H1 (cell line): ENCODE results near the gene CEACAM7. TPM values are rescaled to one million over a fixed set of nuclear protein-coding genes. Genes with fewer than 3 reads are reported as not detected.

Experiments used
- CTCF ChIA-PET: fragments of 300-600 bp; sonication (Branson Sonifier 250); formaldehyde crosslinking; loops from one replicate; lab custom pipeline; 2021; ENCODE audit not compliant: partially characterized antibody; lab: Charles Lee
- POLR2A ChIA-PET: fragments of 300-600 bp; sonication (Branson Sonifier 250); formaldehyde crosslinking; loops from one replicate; lab custom pipeline; 2021; ENCODE audit warnings: inconsistent platforms; ENCODE audit not compliant: partially characterized antibody; lab: Charles Lee
- DNase-seq, 2 experiments: peaks; one replicate each; pipeline versions ENCODE4 v3.0.0 to v3.0.0-alpha.2; 2010 to 2022; ENCODE audit warnings: low spot score in 2 of 2, low read depth in 1 of 2, mixed read lengths in 1 of 2
- FAIRE-seq: peaks from 2 replicates; lab custom pipeline; 2011; peaks lifted over from hg19 to GRCh38; lab: Jason Lieb, UNC
- H2AFZ ChIP-seq: 2 replicates; pipeline ENCODE4 v1.8.1; 2012; ENCODE audit warnings: low read length, inconsistent platforms
- H2AK5ac ChIP-seq: 2 replicates; pipeline ENCODE4 v1.6.1; 2013; ENCODE audit warnings: low read depth, low read length
- H2BK120ac ChIP-seq: replicated peaks from 2 replicates; pipeline ENCODE3; 2013; ENCODE audit warnings: low read depth, low read length, inconsistent platforms
- H2BK12ac ChIP-seq: 2 replicates; pipeline ENCODE4 v1.6.1; 2013; ENCODE audit warnings: low read depth, low read length
- H2BK15ac ChIP-seq: 2 replicates; pipeline ENCODE4 v1.6.1; 2013; ENCODE audit warnings: low read length
- H2BK20ac ChIP-seq: 2 replicates; pipeline ENCODE4 v1.6.1; 2013; ENCODE audit warnings: low read length
- H2BK5ac ChIP-seq: 2 replicates; pipeline ENCODE4 v1.6.1; 2013; ENCODE audit warnings: low read depth, low read length
- H3K14ac ChIP-seq: 2 replicates; pipeline ENCODE4 v1.6.1; 2013; ENCODE audit warnings: inconsistent platforms; ENCODE audit not compliant: insufficient read length
- H3K18ac ChIP-seq: 2 replicates; pipeline ENCODE4 v1.6.1; 2013; ENCODE audit warnings: low read length; ENCODE audit errors: extremely low read depth
- H3K23ac ChIP-seq: 2 replicates; pipeline ENCODE4 v1.6.1; 2013; ENCODE audit warnings: inconsistent platforms; ENCODE audit not compliant: insufficient read length
- H3K23me2 ChIP-seq: 2 replicates; pipeline ENCODE4 v1.6.1; 2013; ENCODE audit warnings: low read depth, low read length
- H3K27ac ChIP-seq: 2 replicates; pipeline ENCODE4 v1.6.1; 2011; ENCODE audit warnings: low read depth, low read length, inconsistent platforms
- H3K27me3 ChIP-seq, 4 experiments: replicated peaks in 1 of 4; 1 replicate in 1 of 4; 2 replicates in 3 of 4; pipeline versions ENCODE4 v1.6.1 to v1.8.1; 2011 to 2013; ENCODE audit warnings: low read length in 3 of 4, mild to moderate bottlenecking in 3 of 4, inconsistent platforms in 2 of 4, mixed read lengths in 2 of 4, moderate library complexity in 1 of 4; ENCODE audit not compliant: control insufficient read depth in 3 of 4, insufficient read depth in 3 of 4; ENCODE audit errors: extremely low read depth in 1 of 4
- H3K36me3 ChIP-seq, 4 experiments: 2 replicates each; pipeline versions ENCODE4 v1.6.1 to v1.8.1; 2011 to 2013; ENCODE audit warnings: mild to moderate bottlenecking in 4 of 4, low read length in 3 of 4, moderate library complexity in 2 of 4, control low read depth in 1 of 4, inconsistent platforms in 1 of 4; ENCODE audit not compliant: insufficient read depth in 4 of 4, control insufficient read depth in 2 of 4
- H3K4ac ChIP-seq: replicated peaks from 2 replicates; pipeline ENCODE3; 2013; ENCODE audit warnings: low read length, low read depth, mixed read lengths, inconsistent platforms; ENCODE audit not compliant: insufficient read length
- H3K4me1 ChIP-seq, 4 experiments: replicated peaks in 1 of 4; 1 replicate in 1 of 4; 2 replicates in 3 of 4; pipeline versions ENCODE4 v1.6.1 to v1.8.1; 2011 to 2013; ENCODE audit warnings: low read length in 3 of 4, inconsistent platforms in 2 of 4, mixed read lengths in 1 of 4; ENCODE audit not compliant: insufficient read depth in 4 of 4, control insufficient read depth in 3 of 4
- H3K4me2 ChIP-seq, 2 experiments: 2 replicates each; pipeline versions ENCODE4 v1.6.1 to v1.8.1; 2011 to 2013; ENCODE audit warnings: low read depth in 2 of 2, low read length in 2 of 2, control low read depth in 1 of 2, inconsistent platforms in 1 of 2, mild to moderate bottlenecking in 1 of 2; ENCODE audit not compliant: insufficient read depth in 1 of 2
- H3K4me3 ChIP-seq, 4 experiments: fragments of 200-600, 300-600 bp in 1 of 4; sonication (generic), shearing (Covaris generic), sonication (Bioruptor Twin) in 1 of 4; 2 replicates each; pipeline versions ENCODE4 v1.5.1 to v1.8.1; 2011 to 2016; ENCODE audit warnings: low read length in 4 of 4, low read depth in 3 of 4, control low read depth in 2 of 4, inconsistent platforms in 2 of 4, mild to moderate bottlenecking in 2 of 4, mixed read lengths in 1 of 4, moderate library complexity in 1 of 4; ENCODE audit not compliant: insufficient read depth in 2 of 4; ENCODE audit errors: extremely low read depth in 1 of 4
- H3K56ac ChIP-seq: replicated peaks from 2 replicates; pipeline ENCODE3; 2013; ENCODE audit warnings: low read depth, mild to moderate bottlenecking, mixed read lengths, low read length, inconsistent platforms; ENCODE audit not compliant: insufficient read length
- H3K79me1 ChIP-seq: 2 replicates; pipeline ENCODE4 v1.6.1; 2013; ENCODE audit warnings: low read depth, low read length, control low read depth
- H3K79me2 ChIP-seq, 2 experiments: 2 replicates each; pipeline versions ENCODE4 v1.6.1 to v1.8.1; 2012 to 2013; ENCODE audit warnings: low read length in 2 of 2, mild to moderate bottlenecking in 2 of 2, inconsistent platforms in 1 of 2; ENCODE audit not compliant: insufficient read depth in 2 of 2, control insufficient read depth in 1 of 2
- H3K9ac ChIP-seq, 4 experiments: replicated peaks in 1 of 4; 1 replicate in 1 of 4; 2 replicates in 3 of 4; pipeline versions ENCODE4 v1.6.1 to v1.8.1; 2011 to 2013; ENCODE audit warnings: low read depth in 3 of 4, low read length in 3 of 4, control low read depth in 2 of 4, mild to moderate bottlenecking in 2 of 4, moderate library complexity in 2 of 4, inconsistent platforms in 1 of 4; ENCODE audit errors: extremely low read depth in 1 of 4
- H3K9me3 ChIP-seq, 2 experiments: 2 replicates each; pipeline versions ENCODE4 v1.6.1 to v1.8.1; 2012 to 2013; ENCODE audit warnings: mild to moderate bottlenecking in 2 of 2, moderate library complexity in 2 of 2, control low read depth in 1 of 2, inconsistent platforms in 1 of 2, low read depth in 1 of 2, low read length in 1 of 2, mixed read lengths in 1 of 2; ENCODE audit not compliant: insufficient read depth in 2 of 2
- H4K20me1 ChIP-seq, 2 experiments: replicated peaks in 1 of 2; 2 replicates each; pipeline versions ENCODE3 to v1.8.1; 2011 to 2013; ENCODE audit warnings: inconsistent platforms in 2 of 2, low read length in 2 of 2, mild to moderate bottlenecking in 1 of 2; ENCODE audit not compliant: insufficient read depth in 2 of 2, control insufficient read depth in 1 of 2
- H4K5ac ChIP-seq: 2 replicates; pipeline ENCODE4 v1.6.1; 2013; ENCODE audit warnings: low read length, low read depth, mixed read lengths, inconsistent platforms; ENCODE audit not compliant: insufficient read length
- H4K8ac ChIP-seq: 2 replicates; pipeline ENCODE4 v1.8.0; 2013; ENCODE audit warnings: mild to moderate bottlenecking, moderate library complexity, low read length, inconsistent platforms; ENCODE audit not compliant: insufficient read depth; ENCODE audit errors: extremely low read depth
- H4K91ac ChIP-seq: replicated peaks from 2 replicates; pipeline ENCODE3; 2013; ENCODE audit warnings: low read length, mixed read lengths, inconsistent platforms; ENCODE audit not compliant: insufficient read length
- CBX8 ChIP-seq: fragments of 300-800, 300-1000 bp; sonication (generic); IDR thresholded peaks from 2 replicates; pipeline ENCODE4 v1.7.1; 2016; ENCODE audit warnings: low read depth, low read length, borderline replicate concordance
- CTBP2 ChIP-seq: IDR thresholded peaks from 2 replicates; pipeline ENCODE4 v1.7.0; 2011; ENCODE audit warnings: borderline replicate concordance, mild to moderate bottlenecking, moderate library complexity, mixed read lengths, low read length; ENCODE audit not compliant: insufficient read depth, insufficient read length
- GABPA ChIP-seq: IDR thresholded peaks from 2 replicates; pipeline ENCODE4 v1.6.1; 2011; ENCODE audit warnings: mild to moderate bottlenecking, low read length, moderate library complexity, borderline replicate concordance; ENCODE audit not compliant: insufficient read depth
- MAFK ChIP-seq: IDR thresholded peaks from 2 replicates; pipeline ENCODE4 v1.6.1; 2012; ENCODE audit warnings: low read depth, mild to moderate bottlenecking, improper control_type of control experiment, low read length
- NANOG ChIP-seq: IDR thresholded peaks from 2 replicates; pipeline ENCODE4 v1.6.1; 2011; ENCODE audit warnings: low read length, low read depth, mild to moderate bottlenecking, inconsistent platforms; ENCODE audit not compliant: insufficient read depth, poor library complexity, severe bottlenecking
- RFX5 ChIP-seq: IDR thresholded peaks from 2 replicates; pipeline ENCODE4 v1.6.1; 2011; ENCODE audit warnings: low read depth, low read length, improper control_type of control experiment, borderline replicate concordance
- RNF2 ChIP-seq: fragments of 200-900, 300-1000 bp; sonication (generic); IDR thresholded peaks from 2 replicates; pipeline ENCODE4 v1.7.1; 2016; ENCODE audit warnings: borderline replicate concordance, low read depth, mild to moderate bottlenecking, antibody characterized with exemption, low read length; ENCODE audit not compliant: poor library complexity, severe bottlenecking; ENCODE audit errors: missing control alignments
- SAP30 ChIP-seq: fragments of 300-600 bp; sonication (generic); IDR thresholded peaks from 2 replicates; pipeline ENCODE4 v1.7.1; 2012; ENCODE audit warnings: low read length, moderate library complexity, mild to moderate bottlenecking, inconsistent platforms; ENCODE audit not compliant: insufficient read depth, insufficient replicate concordance
- SP2 ChIP-seq: IDR thresholded peaks from 2 replicates; pipeline ENCODE4 v1.6.1; 2012; ENCODE audit warnings: mild to moderate bottlenecking, low read length, inconsistent platforms
- WGBS, 2 experiments: shearing (Covaris generic) in 1 of 2; methylation state at CpG; one replicate each; pipeline versions ENCODE4 v1.1.6 to v1.1.7; 2013 to 2015; ENCODE audit warnings: low lambda C conversion rate in 2 of 2, mixed read lengths in 2 of 2, inconsistent platforms in 1 of 2, low coverage in 1 of 2, missing lambda C conversion rate in 1 of 2; ENCODE audit not compliant: insufficient replicate concordance in 2 of 2, insufficient coverage in 1 of 2, insufficient read length in 1 of 2; ENCODE audit errors: extremely low coverage in 1 of 2, missing lambda C conversion rate in 1 of 2; 5-methylcytosine and 5-hydroxymethylcytosine counted together
- polyA plus RNA-seq, 7 experiments: library from polyadenylated mRNA; depleted of rRNA in 3 of 7; stranded (reverse) in 5 of 7; unstranded in 2 of 7; fragments of >200 nt in 5 of 7; fragments of 200-250 nt in 2 of 7; gene quantifications; 1 replicate in 5 of 7; 2 replicates in 1 of 7; 4 replicates in 1 of 7; pipeline versions ENCODE4 v1.2.1 to v1.2.3, GENCODE V29; 2011 to 2013; ENCODE audit warnings: missing spikeins in 2 of 7, mixed read lengths in 2 of 7
- total RNA-seq: library from RNA; stranded (reverse); fragmentation: NEBNext Ultra II Directional; extraction: Animal tissue kit (Norgen Biotek cat#: 25700); gene quantifications from 2 replicates; pipeline ENCODE4 v1.2.1, GENCODE V29; 2021

Gene CEACAM7
- total and polyA plus RNA-seq, 2 of the 8 experiments (the other 6 are each of a cell fraction or from before 2014, with no cell fraction given) = not detected

DNA sequence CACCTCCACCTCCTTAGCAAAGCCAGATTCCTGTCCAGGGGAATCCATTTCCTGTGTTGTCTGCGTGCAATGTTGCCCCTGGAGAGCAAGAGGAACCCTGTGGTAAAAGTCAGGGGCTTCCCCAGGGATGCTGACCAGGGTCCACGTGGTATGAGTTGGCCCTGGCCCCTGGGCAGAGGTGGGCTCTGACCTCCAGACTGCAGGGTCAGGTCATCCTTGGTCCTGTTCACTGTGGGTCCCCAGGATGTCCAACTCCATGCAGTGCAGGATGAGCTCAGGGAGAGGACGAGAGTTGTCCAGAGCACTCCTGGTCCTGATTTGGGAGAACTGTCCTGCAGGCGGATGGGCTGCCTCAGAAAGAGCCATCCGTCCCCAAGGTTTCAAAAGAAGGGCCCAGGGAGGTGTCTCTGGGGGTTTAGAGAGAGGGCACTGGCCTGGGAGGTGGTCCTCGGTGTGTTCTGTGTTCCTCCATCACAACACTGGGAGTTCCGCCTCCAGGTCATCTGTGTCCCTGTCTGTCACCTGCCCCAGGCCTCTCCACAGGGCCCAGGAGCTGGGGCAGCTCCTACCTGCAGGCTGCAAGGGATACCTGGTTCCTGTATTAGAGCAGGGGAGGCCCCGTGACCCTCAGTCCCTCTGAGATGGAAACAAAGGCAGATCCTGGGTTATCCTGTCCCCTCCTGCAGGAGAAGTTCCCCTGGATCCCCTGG, 59.9 kb downstream of the CEACAM7 start:
- H4K91ac ChIP-seq = no peak overlapping the region
- no peaks in the 10 kb centered on the region for H3K79me2 ChIP-seq
- DNase-seq (no peak), FAIRE-seq (no peak)
- H2BK5ac ChIP-seq = no peak overlapping the region
- no peak overlapping the region for H3K4me3 ChIP-seq
- no peak overlapping the region for H2BK120ac ChIP-seq
- H3K9me3 ChIP-seq = peaks cover 48 to 76% of the 10 kb centered on the region in 2 experiments
- H3K56ac ChIP-seq = no peak overlapping the region
- no peak overlapping the region for H2BK20ac ChIP-seq
- no peak overlapping the region for H3K27ac ChIP-seq
- H2AK5ac ChIP-seq = no peak overlapping the region
- H3K9ac ChIP-seq = no peak overlapping the region
- H4K20me1 ChIP-seq = no peaks in the 10 kb centered on the region
- H3K79me1 ChIP-seq = no peaks in the 10 kb centered on the region
- no peak overlapping the region for H2BK12ac ChIP-seq
- no peak overlapping the region for H2BK15ac ChIP-seq
- no peaks in the 10 kb centered on the region; the same call in 1 of the 2 replicates for H3K23me2 ChIP-seq
- no peak overlapping the region for H3K4ac ChIP-seq
- no peak overlapping the region for H3K18ac ChIP-seq
- no peak overlapping the region for H3K23ac ChIP-seq
- H3K36me3 ChIP-seq = no peaks in the 10 kb centered on the region
- ChIA-PET CTCF (interaction anchor here (0.6 kb wide), 2 partner anchors 163 to 182 kb away, joined by 3 to 4 read pairs; no protein-coding TSS in a partner anchor), POLR2A (no interaction called here)
- no peak overlapping the region for H3K4me2 ChIP-seq
- H4K5ac ChIP-seq = no peak overlapping the region
- 56% methylated on average over 8 of the region's 8 CpGs; no CpG with 5 or more reads in 1 of the 2 experiments for WGBS, 2 experiments
- H3K14ac ChIP-seq = no peak overlapping the region
- TF ChIP-seq CTBP2 (no peak), SP2 (no peak), GABPA (no peak), NANOG (no peak), RNF2 (no peak), MAFK (no peak), CBX8 (no peak), RFX5 (no peak), SAP30 (no peak)
- H3K4me1 ChIP-seq = no peaks in the 10 kb centered on the region
- no peak overlapping the region for H2AFZ ChIP-seq
- H3K27me3 ChIP-seq = no peaks in the 10 kb centered on the region
- H4K8ac ChIP-seq = no peak overlapping the region; the same call in 1 of the 2 replicates
